Measurements from ENCODE around the gene LRRC28.

Gene LRRC28

DNA sequence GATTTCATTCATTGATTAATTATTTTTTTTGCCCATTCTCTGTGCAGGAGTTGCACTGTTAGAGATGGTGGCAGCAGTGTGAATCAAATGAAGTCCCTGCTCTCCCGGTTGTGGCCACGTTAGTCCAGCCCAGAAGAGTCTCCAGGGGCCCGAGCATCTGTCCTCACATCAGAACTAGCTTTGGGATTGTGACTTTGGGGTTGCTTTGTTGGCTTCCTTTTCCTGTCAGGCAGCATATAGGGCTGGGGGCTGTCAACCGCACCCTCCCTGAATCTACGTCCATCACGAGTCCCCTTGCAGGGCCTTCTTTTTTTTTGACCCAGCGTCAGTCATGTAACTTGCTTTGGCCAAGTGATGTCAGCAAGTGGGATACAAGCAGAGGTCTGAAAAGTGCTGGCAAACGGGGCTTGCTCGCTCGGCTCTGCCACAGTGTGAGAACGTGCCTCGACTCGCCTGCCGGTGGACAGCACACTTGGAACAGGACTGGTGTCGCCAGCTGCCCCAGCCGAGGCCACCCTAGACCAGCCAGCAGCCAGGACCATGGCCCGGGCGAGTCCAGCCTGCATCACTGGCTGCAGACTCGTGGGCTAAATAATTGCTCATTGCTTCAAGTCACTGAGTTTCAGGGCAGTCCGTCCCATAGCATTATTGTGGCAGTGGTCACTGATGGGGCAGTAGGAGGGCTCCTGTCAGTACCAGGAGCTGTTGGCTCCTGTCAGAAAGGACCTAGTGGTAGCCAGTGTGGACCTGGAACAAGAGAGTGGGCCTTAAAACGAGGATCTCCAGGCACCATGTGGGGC is 162.9 kb downstream of the LRRC28 start:
- FAIRE-seq (no peak), DNase-seq (ENCODE audit: insufficient read length, low spot score) (no peak)

DNA sequence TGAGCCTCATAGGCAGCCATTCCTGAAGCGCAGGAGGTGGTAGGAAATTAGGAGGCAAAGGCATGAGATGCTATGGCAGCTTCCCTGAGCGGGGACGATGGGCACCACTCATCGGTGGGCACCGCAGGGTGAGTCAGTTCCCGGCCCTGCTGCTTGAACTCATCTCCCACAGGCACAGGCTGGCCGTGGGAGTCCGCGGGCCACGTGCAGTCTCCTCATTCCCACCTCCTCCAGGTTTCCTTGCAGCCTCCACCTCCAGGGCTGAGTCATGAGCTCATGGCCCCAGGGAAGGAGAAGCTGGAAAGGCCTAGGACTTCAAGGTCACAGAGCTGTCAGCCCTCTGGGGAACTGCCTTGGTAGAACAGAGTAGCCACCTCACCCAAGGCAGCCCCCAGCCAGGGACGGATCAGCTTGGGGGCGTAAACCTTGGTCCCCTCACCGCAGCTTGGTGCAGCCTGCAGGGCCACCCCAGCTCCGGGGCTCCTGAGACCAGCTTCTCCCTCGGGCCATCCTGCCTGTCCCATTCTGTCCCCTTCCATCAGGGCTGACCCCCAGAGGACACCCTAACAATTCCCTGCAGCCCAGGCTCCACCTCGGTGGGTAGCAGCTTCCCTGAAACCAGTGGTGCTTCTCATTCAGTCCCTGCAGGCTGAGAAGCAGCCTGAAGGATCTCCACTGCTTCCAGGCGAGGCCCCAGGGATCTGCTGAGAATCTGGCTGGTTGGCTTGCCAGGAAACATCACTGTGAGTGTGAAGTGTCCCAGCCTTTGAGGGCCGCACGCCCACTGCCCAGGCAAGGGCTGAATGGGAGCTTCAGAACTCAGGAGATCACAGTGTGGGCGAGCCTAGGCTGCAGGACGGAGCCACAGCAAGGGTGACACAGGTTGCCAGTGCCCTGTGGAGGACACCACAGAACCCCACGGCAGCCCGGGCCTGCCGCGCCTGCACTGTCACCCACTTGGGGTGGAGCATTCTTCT is 163.8 kb downstream of the LRRC28 start:
- DNase-seq (ENCODE audit: insufficient read length, low spot score) (no peak), FAIRE-seq (no peak)

- no peak for FAIRE-seq
- DNase-seq (ENCODE audit: insufficient read length, low spot score) = no peak
Measured at GRCh38 chr15:99416191-99417188, 165.2 kb downstream of the LRRC28 start.

- FAIRE-seq (no peak), DNase-seq (ENCODE audit: insufficient read length, low spot score) (no peak)
Measured at GRCh38 chr15:99421172-99421656, 169.9 kb downstream of the LRRC28 start.

DNA sequence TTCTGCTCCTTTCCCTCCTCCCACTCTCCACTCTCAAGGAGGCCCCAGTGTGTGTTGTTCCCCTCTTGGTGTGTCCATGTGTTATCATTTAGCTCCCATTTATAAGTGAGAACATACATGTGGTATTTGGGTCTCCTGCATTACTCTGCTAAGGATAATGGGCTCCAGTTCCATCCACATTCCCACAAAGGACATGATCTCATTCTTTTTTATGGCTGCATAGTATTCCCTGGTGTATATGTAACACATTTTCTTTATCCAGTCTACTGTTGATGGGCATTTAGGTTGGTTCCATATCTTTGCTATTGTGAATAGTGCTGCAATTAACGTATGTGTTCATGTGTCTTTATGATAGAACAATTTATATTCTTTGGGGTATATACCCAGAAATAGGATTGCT is 170.5 kb downstream of the LRRC28 start:
- no peak for DNase-seq (ENCODE audit: insufficient read length, low spot score)
- no peak for FAIRE-seq

- no peak for DNase-seq (ENCODE audit: insufficient read length, low spot score)
- FAIRE-seq = no peak
Measured at GRCh38 chr15:99423186-99424130, 172.2 kb downstream of the LRRC28 start.

- FAIRE-seq (no peak), DNase-seq (ENCODE audit: insufficient read length, low spot score) (no peak)
Measured at GRCh38 chr15:99424131-99424571, 172.9 kb downstream of the LRRC28 start.

- FAIRE-seq (peak; percentile 47), DNase-seq (ENCODE audit: insufficient read length, low spot score) (no peak)
Measured at GRCh38 chr15:99424978-99425656, 173.8 kb downstream of the LRRC28 start.

GRCh38 chr15:99425657-99426301 is 174.5 kb downstream of the LRRC28 start:
- DNase-seq (ENCODE audit: insufficient read length, low spot score) (no peak), FAIRE-seq (no peak)

GRCh38 chr15:99426431-99427105 is 175.3 kb downstream of the LRRC28 start:
- no peak for FAIRE-seq

GRCh38 chr15:99427210-99427609 is 175.9 kb downstream of the LRRC28 start:
- FAIRE-seq (no peak), DNase-seq (ENCODE audit: insufficient read length, low spot score) (no peak)

More at GRCh38 chr15:99426431-99427105, 175.3 kb downstream of the LRRC28 start:
- DNase-seq (ENCODE audit: insufficient read length, low spot score) = no peak

DNA sequence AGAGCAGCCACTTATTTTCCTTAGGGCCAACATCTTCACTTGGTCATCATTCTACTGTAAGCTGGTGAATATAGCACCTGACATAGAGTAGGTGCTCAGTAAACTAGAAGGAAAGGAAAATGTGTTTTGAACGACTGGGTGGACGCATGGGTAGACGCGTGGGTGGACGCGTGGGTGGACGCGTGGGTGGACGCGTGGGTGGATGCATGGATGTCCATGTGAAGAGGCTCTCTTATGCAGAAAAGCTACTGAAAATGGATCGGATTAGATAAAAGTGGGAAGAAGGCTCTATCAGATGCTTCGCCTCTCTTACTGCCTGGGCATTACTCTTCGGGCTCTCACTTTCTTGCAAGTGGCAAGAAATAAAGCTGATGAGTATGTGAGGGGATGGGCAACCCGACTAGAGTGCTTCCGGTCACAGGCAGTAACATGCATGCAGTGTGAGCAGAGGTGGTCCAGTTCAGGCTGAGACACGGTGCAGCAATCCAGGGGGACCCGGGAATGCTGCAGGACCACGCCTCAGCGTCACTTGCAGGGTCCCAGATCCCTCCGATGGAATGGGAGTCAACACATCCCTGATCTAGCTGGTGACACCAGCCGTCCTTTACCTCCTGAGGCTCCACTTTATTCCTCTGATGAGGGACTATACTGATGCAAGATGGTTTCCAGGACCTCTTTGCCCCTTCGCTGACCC is 176.5 kb downstream of the LRRC28 start:
- no peak for DNase-seq (ENCODE audit: insufficient read length, low spot score)
- FAIRE-seq = no peak

DNA sequence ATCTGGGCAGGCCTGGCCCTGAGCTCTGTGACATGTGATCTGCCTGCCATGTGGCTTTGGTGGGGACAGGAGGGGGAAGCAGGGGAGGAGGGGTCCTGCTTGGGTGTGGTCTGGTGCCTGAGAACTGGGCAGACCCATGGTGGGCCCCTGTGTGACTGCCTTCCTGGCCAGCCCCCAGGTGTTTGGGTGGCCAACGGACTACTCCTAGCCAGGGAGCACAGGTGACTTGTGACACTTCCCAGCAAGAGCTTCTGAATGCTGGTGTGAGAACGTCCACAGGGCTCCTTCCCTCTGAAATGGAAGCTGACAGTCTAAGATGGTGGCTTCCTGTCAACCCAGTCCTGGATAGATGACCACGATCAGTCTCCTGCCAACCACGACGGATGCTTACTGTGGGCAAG is 178.4 kb downstream of the LRRC28 start:
- FAIRE-seq (no peak), DNase-seq (ENCODE audit: insufficient read length, low spot score) (no peak)

GRCh38 chr15:99430881-99431401 is 179.7 kb downstream of the LRRC28 start:
- no peak for FAIRE-seq
- no peak for DNase-seq (ENCODE audit: insufficient read length, low spot score)

GRCh38 chr15:99431661-99432091 is 180.4 kb downstream of the LRRC28 start:
- DNase-seq (ENCODE audit: insufficient read length, low spot score) = no peak
- FAIRE-seq = no peak

GRCh38 chr15:99432271-99433025 is 181.2 kb downstream of the LRRC28 start:
- FAIRE-seq = no peak
- no peak for DNase-seq (ENCODE audit: insufficient read length, low spot score)

Data from GM19239 (cell line).